Measurements from ENCODE around the gene MTR. TPM values are rescaled to one million over a fixed set of nuclear protein-coding genes. Genes with fewer than 3 reads are reported as not detected.

Gene MTR
- total RNA-seq, 1 experiment from 2014 or later: 26.3 TPM

- no peak overlapping the region for H3K27ac Mint-ChIP-seq (ENCODE audit: unreplicated experiment)
- H3K9me3 Mint-ChIP-seq (ENCODE audit: unreplicated experiment): no peaks in the 10 kb centered on the region
- Histone ChIP-seq H3K4me1 (no peaks in the 10 kb centered on the region), H3K9me3 (no peaks in the 10 kb centered on the region), H3K36me3 (ENCODE audit: control insufficient read depth, insufficient read depth, low read length) (no peaks in the 10 kb centered on the region; the same call in 1 of the 2 replicates), H3K27me3 (replicated peaks; ENCODE audit: control insufficient read depth, insufficient read depth, low read length) (no peaks in the 10 kb centered on the region), H3K4me3 (ENCODE audit: low read depth, low read length) (no peak overlapping the region)
- no peak for TF ChIP-seq CTCF (IDR thresholded peaks at IDR 0.05; ENCODE audit: insufficient read depth in 1 of 2, low read depth in 1 of 2, low read length in 1 of 2, severe bottlenecking in 1 of 2, unreplicated experiment in 1 of 2)
- ChIA-PET POLR2A (no interaction called here), CTCF (no interaction called here)
- intact Hi-C loops (cut with micrococcal nuclease; ENCODE audit: unreplicated experiment): no loop called here
- DNase-seq: no peak
- peaks cover 5% of the 10 kb centered on the region for H3K36me3 Mint-ChIP-seq (ENCODE audit: insufficient read depth, unreplicated experiment)
- peaks cover 6% of the 10 kb centered on the region for H3K4me1 Mint-ChIP-seq (ENCODE audit: low read depth, unreplicated experiment)
- BruUV-seq (replicated peaks): no TSS peak
- H3K27me3 Mint-ChIP-seq (ENCODE audit: insufficient read depth, unreplicated experiment): no peaks in the 10 kb centered on the region
- no peak overlapping the region for H3K4me3 Mint-ChIP-seq (ENCODE audit: unreplicated experiment)
Observed at GRCh38 chr1:236819856-236820255, 24.8 kb downstream of the MTR start.

- no TSS peak for BruUV-seq (replicated peaks)
- DNase-seq: no peak
- intact Hi-C loops (cut with micrococcal nuclease; ENCODE audit: unreplicated experiment): no loop called here
- CTCF ChIA-PET: interaction anchor here (0.7 kb wide), 1 partner anchor 68 kb away, joined by 7 read pairs; no protein-coding TSS in a partner anchor
- Mint-ChIP-seq H3K36me3 (ENCODE audit: insufficient read depth, unreplicated experiment) (peaks cover 5% of the 10 kb centered on the region), H3K27ac (ENCODE audit: unreplicated experiment) (no peak overlapping the region), H3K4me3 (ENCODE audit: unreplicated experiment) (no peak overlapping the region), H3K9me3 (ENCODE audit: unreplicated experiment) (no peaks in the 10 kb centered on the region), H3K4me1 (ENCODE audit: low read depth, unreplicated experiment) (peaks cover 6% of the 10 kb centered on the region), H3K27me3 (ENCODE audit: insufficient read depth, unreplicated experiment) (no peaks in the 10 kb centered on the region)
- no peaks in the 10 kb centered on the region for H3K36me3 ChIP-seq (ENCODE audit: control insufficient read depth, insufficient read depth, low read length)
- no peaks in the 10 kb centered on the region for H3K9me3 ChIP-seq
- no peaks in the 10 kb centered on the region for H3K4me1 ChIP-seq
- POLR2A ChIA-PET: no interaction called here
- TF ChIP-seq CTCF (IDR thresholded peaks at IDR 0.05; ENCODE audit: insufficient read depth in 1 of 2, low read depth in 1 of 2, low read length in 1 of 2, severe bottlenecking in 1 of 2, unreplicated experiment in 1 of 2): no peak
- H3K27me3 ChIP-seq (replicated peaks; ENCODE audit: control insufficient read depth, insufficient read depth, low read length): no peaks in the 10 kb centered on the region
- H3K4me3 ChIP-seq (ENCODE audit: low read depth, low read length): no peak overlapping the region
Observed at GRCh38 chr1:236821091-236821627, 26.1 kb downstream of the MTR start.

GRCh38 chr1:236823559-236823958 is 28.5 kb downstream of the MTR start:
- H3K27me3 ChIP-seq (replicated peaks; ENCODE audit: control insufficient read depth, insufficient read depth, low read length): no peaks in the 10 kb centered on the region
- H3K27me3 Mint-ChIP-seq (ENCODE audit: insufficient read depth, unreplicated experiment): no peaks in the 10 kb centered on the region
- CTCF ChIA-PET: no interaction called here

More at GRCh38 chr1:236823559-236823958, 28.5 kb downstream of the MTR start:
- Mint-ChIP-seq H3K9me3 (ENCODE audit: unreplicated experiment) (no peaks in the 10 kb centered on the region), H3K4me1 (ENCODE audit: low read depth, unreplicated experiment) (peaks cover 6% of the 10 kb centered on the region), H3K36me3 (ENCODE audit: insufficient read depth, unreplicated experiment) (peaks cover 5% of the 10 kb centered on the region), H3K27ac (ENCODE audit: unreplicated experiment) (no peak overlapping the region), H3K4me3 (ENCODE audit: unreplicated experiment) (no peak overlapping the region)
- no peak for TF ChIP-seq CTCF (IDR thresholded peaks at IDR 0.05; ENCODE audit: insufficient read depth in 1 of 2, low read depth in 1 of 2, low read length in 1 of 2, severe bottlenecking in 1 of 2, unreplicated experiment in 1 of 2)
- POLR2A ChIA-PET: no interaction called here
- Histone ChIP-seq H3K4me1 (no peaks in the 10 kb centered on the region), H3K36me3 (ENCODE audit: control insufficient read depth, insufficient read depth, low read length) (no peaks in the 10 kb centered on the region), H3K9me3 (no peaks in the 10 kb centered on the region), H3K4me3 (ENCODE audit: low read depth, low read length) (no peak overlapping the region)
- intact Hi-C loops (cut with micrococcal nuclease; ENCODE audit: unreplicated experiment): no loop called here
- DNase-seq: no peak
- no TSS peak for BruUV-seq (replicated peaks)

All from Caco-2 (cell line).